COR-L47 (cell line): Measurements from ENCODE around the gene DLL4.
A peak's percentile ranks its signal among the peaks of the same experiment; 100 is the strongest.

Experiments
- DNase-seq: peaks from one replicate; lab custom pipeline; 2025; lab: John Stamatoyannopoulos, UW

The DLL4 gene

DNA sequence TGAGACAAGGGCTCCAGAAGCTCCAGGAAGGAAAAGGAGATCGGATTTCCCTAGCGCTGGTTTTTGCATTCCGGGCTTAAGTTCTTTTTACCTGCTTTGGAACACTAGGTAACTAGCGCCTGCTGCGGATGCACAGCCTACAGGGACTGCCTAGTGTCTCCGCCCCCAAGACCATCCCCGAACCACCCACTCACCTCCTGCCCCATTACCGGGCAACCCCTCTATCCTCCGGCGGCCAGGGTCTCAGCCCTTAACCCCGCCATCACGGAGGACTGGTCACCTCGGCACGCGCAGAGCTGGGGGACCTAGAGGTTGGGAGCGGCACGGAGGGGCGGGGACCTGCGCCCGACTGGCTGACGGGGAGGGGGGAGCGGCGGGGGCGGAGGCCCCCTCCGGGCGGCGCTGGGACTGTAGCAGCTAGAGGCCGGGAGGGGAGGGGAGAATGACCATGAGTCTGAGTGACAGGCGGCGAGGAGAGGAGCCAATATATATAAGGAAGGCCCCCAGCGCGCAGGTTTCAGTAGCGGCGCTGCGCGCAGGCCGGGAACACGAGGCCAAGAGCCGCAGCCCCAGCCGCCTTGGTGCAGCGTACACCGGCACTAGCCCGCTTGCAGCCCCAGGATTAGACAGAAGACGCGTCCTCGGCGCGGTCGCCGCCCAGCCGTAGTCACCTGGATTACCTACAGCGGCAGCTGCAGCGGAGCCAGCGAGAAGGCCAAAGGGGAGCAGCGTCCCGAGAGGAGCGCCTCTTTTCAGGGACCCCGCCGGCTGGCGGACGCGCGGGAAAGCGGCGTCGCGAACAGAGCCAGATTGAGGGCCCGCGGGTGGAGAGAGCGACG is at the start of gene DLL4:
Gene DLL4 (plus strand): TSS at position 520 of the 839 bp plus-strand sequence. CDS start 329 bp downstream, outside the sequence.
- peak; percentile 95 for DNase-seq

DNA sequence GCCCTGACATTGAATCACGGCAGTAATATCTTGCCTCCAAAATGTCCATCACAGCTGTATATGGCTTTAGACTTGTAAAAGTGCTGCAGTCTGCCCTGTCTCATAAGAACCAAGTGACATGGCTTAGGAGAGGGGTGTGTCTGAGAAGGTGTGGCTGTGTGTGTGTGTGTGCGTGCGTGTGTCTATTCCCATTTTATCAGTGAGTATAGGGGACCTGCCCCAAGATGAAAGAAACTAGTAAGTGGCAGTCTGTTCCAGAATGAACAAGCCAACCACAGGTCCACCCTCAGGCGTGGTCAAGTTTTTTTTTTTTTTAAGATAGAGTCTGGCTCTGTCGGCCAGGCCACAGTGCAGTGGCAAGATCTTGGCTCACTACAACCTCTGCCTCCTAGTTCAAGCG is 49.5 kb upstream of the DLL4 start:
- no peak for DNase-seq

DNA sequence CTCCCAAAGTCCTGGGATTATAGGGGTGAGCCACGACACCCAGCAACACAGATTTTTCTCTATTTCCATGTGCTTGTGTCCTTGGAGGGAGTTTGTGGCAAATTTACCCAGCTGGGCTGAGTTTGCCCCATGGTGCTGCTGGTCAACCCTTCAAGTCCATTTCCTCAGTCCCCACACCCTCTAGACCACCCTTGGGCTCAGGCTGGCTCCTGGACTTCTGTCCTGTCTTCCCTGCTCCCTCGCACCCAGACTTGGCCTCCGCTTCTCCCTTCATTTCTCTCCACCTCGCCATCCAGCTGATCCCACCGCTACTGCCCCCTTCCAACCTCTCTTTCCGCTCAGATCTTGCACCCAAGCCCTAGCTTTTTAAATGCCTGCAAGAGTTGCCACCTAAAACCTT is 47.8 kb upstream of the DLL4 start:
- no peak for DNase-seq

- DNase-seq, result no peak
Observed at GRCh38 chr15:40886586-40886985, 42.6 kb upstream of the DLL4 start.

GRCh38 chr15:40889112-40889511 is 40.0 kb upstream of the DLL4 start:
- no peak for DNase-seq

GRCh38 chr15:40891138-40891537 is 38.0 kb upstream of the DLL4 start:
- no peak for DNase-seq

DNA sequence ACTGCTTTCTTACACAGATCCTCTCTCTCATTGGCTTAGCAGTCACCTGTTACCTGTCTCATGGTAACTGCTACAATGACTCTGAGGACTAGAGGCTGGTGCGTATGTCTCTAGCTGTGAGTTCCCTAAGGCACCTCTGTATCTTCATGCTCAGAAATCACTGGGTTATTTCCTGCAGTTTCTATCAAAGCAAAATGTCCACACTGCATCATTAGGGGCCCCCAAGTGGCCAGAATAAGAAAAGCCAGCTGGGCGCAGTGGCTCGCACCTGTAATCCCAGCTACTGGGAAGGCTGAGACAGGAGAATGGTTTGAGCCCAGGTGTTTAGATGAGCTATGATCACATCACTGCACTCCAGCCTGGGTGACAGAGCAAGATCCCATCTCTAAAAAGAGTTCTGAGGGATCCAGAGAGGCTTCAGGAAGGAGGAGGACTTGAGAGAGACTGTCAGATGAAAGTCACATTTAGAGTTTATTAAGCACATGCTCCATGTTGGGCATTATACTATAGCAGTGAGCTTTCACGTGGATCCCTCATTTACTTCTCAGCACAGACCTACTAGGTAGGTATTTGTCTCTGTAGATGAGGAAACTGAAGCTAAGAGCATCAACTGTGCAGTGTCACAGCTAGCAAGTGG is 37.2 kb upstream of the DLL4 start:
- peak; percentile 72 for DNase-seq

DNA sequence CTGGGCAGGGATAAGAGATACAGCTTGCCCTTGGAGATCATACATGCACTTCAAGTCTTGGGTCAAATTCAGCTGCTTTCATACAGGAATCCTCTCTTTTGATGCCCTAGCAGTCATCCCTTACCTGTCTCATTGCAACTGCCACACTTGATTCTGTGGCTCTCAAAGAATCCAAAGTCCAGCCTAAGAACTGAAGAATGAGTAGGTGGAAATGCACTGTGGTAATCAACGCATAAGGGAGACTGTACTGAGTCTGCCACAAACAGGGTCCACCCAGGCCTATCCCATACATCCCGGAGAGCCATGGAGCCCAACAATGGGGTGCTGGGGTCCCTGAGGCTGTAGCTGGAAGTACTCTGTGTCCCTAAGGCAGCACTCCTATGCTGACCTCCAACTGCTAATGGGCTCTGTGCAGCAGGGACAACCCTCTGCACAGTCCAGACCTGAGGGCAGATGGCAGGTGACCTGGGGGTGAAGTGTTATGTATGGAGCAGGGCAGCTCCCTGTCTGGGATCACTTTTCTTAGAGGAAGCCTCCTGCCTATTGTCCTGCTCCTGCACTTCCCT is 36.6 kb upstream of the DLL4 start:
- no peak for DNase-seq

- DNase-seq, result no peak
Observed at GRCh38 chr15:40893019-40893670, 36.0 kb upstream of the DLL4 start.

DNA sequence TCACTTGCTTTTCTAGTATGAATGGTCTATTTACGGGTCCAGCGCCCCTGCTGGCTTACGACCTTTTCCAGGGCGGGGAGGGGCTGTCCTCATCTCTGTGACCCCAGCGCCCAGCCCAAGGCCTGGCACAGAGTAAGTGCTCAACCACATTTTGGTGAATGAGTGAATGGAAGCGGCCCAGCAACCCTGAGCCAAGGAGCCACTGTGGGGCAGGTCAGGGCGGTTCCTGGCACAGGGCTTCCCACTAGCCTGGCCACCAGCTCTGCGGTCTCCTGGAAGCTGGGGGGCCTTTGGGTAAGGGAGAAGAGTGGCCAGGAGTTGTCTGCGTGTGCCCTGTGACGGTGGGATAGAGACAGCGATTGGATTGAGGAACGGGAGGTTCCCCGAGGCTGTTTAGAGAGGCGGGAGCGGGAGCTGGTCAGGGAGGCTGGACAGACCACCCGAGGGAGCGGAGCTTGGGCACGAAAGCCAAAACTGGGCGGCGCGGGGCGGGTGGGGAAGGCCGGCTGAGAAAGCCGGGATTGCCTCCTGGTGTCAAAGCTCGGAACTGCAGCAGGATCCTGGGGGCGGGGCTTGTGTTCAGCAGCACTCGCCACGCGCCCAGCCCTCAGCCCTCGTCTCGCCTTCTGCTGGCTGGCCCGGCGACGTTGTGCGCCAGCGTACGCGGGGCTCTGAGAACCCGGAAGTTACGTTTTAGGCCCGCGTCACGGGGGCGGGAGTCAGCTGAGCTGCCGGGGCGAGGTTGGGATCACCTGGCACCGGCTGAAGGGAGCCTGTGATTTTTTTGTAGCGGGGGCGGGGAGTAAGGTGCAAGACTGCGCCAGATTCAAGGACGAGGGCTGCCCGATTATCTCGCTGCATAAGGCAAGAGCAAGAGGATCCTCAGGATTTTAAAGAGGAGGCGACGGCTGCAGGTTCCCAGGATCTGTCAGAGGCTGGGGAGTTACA is 35.1 kb upstream of the DLL4 start, which contains the start of gene VPS18:
Gene VPS18 (plus strand): TSS at position 718 of the 948 bp plus-strand sequence. CDS start 319 bp downstream, outside the sequence.
- DNase-seq, result peak; percentile 97

GRCh38 chr15:40894681-40895448 is 34.3 kb upstream of the DLL4 start:
- DNase-seq, result peak; percentile 55

DNA sequence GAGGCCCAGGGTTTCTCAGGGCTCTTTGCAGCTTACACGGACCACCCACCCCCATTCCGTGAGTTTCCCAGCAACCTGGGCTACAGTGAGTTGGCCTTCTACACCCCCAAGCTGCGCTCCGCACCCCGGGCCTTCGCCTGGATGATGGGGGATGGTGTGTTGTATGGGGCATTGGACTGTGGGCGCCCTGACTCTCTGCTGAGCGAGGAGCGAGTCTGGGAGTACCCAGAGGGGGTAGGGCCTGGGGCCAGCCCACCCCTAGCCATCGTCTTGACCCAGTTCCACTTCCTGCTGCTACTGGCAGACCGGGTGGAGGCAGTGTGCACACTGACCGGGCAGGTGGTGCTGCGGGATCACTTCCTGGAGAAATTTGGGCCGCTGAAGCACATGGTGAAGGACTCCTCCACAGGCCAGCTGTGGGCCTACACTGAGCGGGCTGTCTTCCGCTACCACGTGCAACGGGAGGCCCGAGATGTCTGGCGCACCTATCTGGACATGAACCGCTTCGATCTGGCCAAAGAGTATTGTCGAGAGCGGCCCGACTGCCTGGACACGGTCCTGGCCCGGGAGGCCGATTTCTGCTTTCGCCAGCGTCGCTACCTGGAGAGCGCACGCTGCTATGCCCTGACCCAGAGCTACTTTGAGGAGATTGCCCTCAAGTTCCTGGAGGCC is 29.5 kb upstream of the DLL4 start:
- DNase-seq, result no peak

- DNase-seq, result no peak
Observed at GRCh38 chr15:40900256-40901052, 28.7 kb upstream of the DLL4 start.

DNA sequence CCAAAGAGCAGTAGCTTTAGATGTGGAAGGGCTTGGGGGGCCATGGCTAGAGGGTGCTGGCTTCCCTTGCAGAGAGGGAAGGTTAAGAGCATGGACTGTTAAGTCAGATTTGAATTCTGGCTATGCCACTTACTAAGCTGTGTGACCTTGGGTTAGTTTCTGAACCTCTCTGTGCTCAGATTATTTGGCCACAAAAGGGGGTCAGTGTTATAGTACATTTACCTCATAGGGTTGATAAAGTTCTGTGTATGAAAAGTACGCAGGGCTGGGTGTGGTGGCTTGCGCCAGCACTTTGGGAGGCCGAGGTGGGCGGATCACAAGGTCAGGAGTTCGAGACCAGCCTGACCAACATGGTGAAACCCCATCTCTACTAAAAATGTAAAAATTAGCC is 28.1 kb upstream of the DLL4 start:
- DNase-seq, result no peak

DNA sequence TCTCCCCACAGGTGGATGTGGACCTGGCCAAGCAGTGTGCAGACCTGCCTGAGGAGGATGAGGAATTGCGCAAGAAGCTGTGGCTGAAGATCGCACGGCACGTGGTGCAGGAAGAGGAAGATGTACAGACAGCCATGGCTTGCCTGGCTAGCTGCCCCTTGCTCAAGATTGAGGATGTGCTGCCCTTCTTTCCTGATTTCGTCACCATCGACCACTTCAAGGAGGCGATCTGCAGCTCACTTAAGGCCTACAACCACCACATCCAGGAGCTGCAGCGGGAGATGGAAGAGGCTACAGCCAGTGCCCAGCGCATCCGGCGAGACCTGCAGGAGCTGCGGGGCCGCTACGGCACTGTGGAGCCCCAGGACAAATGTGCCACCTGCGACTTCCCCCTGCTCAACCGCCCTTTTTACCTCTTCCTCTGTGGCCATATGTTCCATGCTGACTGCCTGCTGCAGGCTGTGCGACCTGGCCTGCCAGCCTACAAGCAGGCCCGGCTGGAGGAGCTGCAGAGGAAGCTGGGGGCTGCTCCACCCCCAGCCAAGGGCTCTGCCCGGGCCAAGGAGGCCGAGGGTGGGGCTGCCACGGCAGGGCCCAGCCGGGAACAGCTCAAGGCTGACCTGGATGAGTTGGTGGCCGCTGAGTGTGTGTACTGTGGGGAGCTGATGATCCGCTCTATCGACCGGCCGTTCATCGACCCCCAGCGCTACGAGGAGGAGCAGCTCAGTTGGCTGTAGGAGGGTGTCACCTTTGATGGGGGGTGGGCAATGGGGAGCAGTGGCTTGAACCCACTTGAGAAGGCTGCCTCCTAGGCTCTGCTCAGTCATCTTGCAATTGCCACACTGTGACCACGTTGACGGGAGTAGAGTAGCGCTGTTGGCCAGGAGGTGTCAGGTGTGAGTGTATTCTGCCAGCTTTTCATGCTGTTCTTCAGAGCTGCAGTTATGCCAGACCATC is 26.3 kb upstream of the DLL4 start:
- DNase-seq, result no peak

- DNase-seq, result no peak
Observed at GRCh38 chr15:40904552-40905201, 24.5 kb upstream of the DLL4 start.
